NT2/D1 (cell line): ENCODE measurements around the gene TRAM2.

Experiments used
- SUZ12 ChIP-seq: IDR thresholded peaks from 2 replicates; pipeline ENCODE4 v1.6.1; 2011; ENCODE audit not compliant: insufficient read length, insufficient read depth; ENCODE audit errors: extremely low read depth
- YY1 ChIP-seq: IDR thresholded peaks from 2 replicates; pipeline ENCODE4 v1.6.1; 2011; ENCODE audit not compliant: insufficient read length, insufficient read depth
- ZNF274 ChIP-seq: IDR thresholded peaks from 2 replicates; pipeline ENCODE4 v1.6.1; 2011; ENCODE audit warnings: mild to moderate bottlenecking, low read depth, low read length

DNA sequence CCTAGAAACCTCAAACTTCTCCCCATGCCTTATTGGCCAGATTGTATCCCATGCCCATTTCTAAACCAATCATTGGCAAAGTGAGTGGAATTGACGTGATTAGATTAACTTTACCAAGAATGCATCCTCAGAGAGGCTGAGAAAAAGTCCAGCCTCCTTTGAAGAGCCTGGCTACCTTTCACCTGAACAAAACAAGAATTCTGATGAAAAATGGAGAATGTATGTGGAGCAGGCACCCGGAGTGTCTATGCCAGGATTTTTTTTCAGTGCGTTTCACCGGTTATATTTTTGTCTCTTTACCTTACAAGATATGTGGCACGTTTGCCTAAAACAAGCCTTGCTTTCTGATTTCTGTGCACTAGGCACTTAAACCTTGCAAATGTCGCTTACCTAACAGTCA, 6.1 kb upstream of the TRAM2 start:
- no peak for TF ChIP-seq YY1
- no peak for TF ChIP-seq SUZ12
- no peak for TF ChIP-seq ZNF274
